ENCODE data around the gene GNA15.
A peak's percentile ranks its signal among the peaks of the same experiment; 100 is the strongest.

GNA15 gene

GRCh38 chr19:3111586-3112247 is 24.1 kb upstream of the GNA15 start:
- no peak overlapping the region for H2AFZ ChIP-seq (ENCODE audit: low read depth, low read length)
- peaks cover 42% of the 10 kb centered on the region for H3K79me2 ChIP-seq (ENCODE audit: insufficient read depth, low read length)
- H4K20me1 ChIP-seq (ENCODE audit: insufficient read depth, low read length) = peaks cover 7% of the 10 kb centered on the region
- no peak for ATAC-seq (ENCODE audit: insufficient read depth, low read depth)
- DNase-seq = no peak
- peaks cover 22% of the 10 kb centered on the region; the same call in 1 of the 2 replicates for H3K36me3 ChIP-seq (ENCODE audit: insufficient read depth, low read length)
- H3K4me2 ChIP-seq (ENCODE audit: insufficient read depth, low read length) = no peak overlapping the region
- H3K27ac ChIP-seq (ENCODE audit: low read length) = peak overlapping the region; percentile 7; the same call in 1 of the 2 replicates
- no peak for TF ChIP-seq EZH2 (IDR thresholded peaks at IDR 0.05; ENCODE audit: borderline replicate concordance, low read depth, low read length, severe bottlenecking)
- TF ChIP-seq CTCF (IDR thresholded peaks at IDR 0.05; ENCODE audit: borderline replicate concordance, extremely low read depth, low read length, poor library complexity, severe bottlenecking) = no peak
- no peak overlapping the region for H3K9ac ChIP-seq (ENCODE audit: low read depth, low read length)
- H3K4me3 ChIP-seq (ENCODE audit: low read depth in 1 of 2, low read length in 2 of 2) = no peak overlapping the region
- no peaks in the 10 kb centered on the region for H3K9me3 ChIP-seq (ENCODE audit: insufficient read depth, low read length, severe bottlenecking)
- peaks cover 12% of the 10 kb centered on the region; the same call in 1 of the 2 replicates for H3K4me1 ChIP-seq (ENCODE audit: insufficient read depth, low read length)
- no peaks in the 10 kb centered on the region for H3K27me3 ChIP-seq (ENCODE audit: insufficient read depth, low read length, poor library complexity)

GRCh38 chr19:3112375-3113099 is 23.3 kb upstream of the GNA15 start:
- H2AFZ ChIP-seq (ENCODE audit: low read depth, low read length) = no peak overlapping the region
- no peaks in the 10 kb centered on the region for H3K27me3 ChIP-seq (ENCODE audit: insufficient read depth, low read length, poor library complexity)
- H3K9me3 ChIP-seq (ENCODE audit: insufficient read depth, low read length, severe bottlenecking) = no peaks in the 10 kb centered on the region
- no peak overlapping the region for H3K9ac ChIP-seq (ENCODE audit: low read depth, low read length)
- 0 out of 2 replicates have a peak, but pooled peaks cover 3% of the 10 kb centered on the region for H4K20me1 ChIP-seq (ENCODE audit: insufficient read depth, low read length)
- peaks cover 12% of the 10 kb centered on the region; the same call in 1 of the 2 replicates for H3K4me1 ChIP-seq (ENCODE audit: insufficient read depth, low read length)
- ATAC-seq (ENCODE audit: insufficient read depth, low read depth) (no peak), DNase-seq (no peak)
- no peak overlapping the region for H3K27ac ChIP-seq (ENCODE audit: low read length)
- no peak overlapping the region for H3K4me3 ChIP-seq (ENCODE audit: low read depth in 1 of 2, low read length in 2 of 2)
- TF ChIP-seq EZH2 (IDR thresholded peaks at IDR 0.05; ENCODE audit: borderline replicate concordance, low read depth, low read length, severe bottlenecking) = no peak
- no peak for TF ChIP-seq CTCF (IDR thresholded peaks at IDR 0.05; ENCODE audit: borderline replicate concordance, extremely low read depth, low read length, poor library complexity, severe bottlenecking)
- H3K36me3 ChIP-seq (ENCODE audit: insufficient read depth, low read length) = peaks cover 22% of the 10 kb centered on the region; the same call in 1 of the 2 replicates
- H3K79me2 ChIP-seq (ENCODE audit: insufficient read depth, low read length) = peaks cover 34% of the 10 kb centered on the region
- H3K4me2 ChIP-seq (ENCODE audit: insufficient read depth, low read length) = no peak overlapping the region

GRCh38 chr19:3113100-3114017 is 22.5 kb upstream of the GNA15 start:
- no peak overlapping the region for H3K4me3 ChIP-seq (ENCODE audit: low read depth in 1 of 2, low read length in 2 of 2)
- ATAC-seq (ENCODE audit: insufficient read depth, low read depth) (no peak), DNase-seq (no peak)
- H3K9ac ChIP-seq (ENCODE audit: low read depth, low read length) = no peak overlapping the region
- no peak overlapping the region for H2AFZ ChIP-seq (ENCODE audit: low read depth, low read length)
- TF ChIP-seq CTCF (IDR thresholded peaks at IDR 0.05; ENCODE audit: borderline replicate concordance, extremely low read depth, low read length, poor library complexity, severe bottlenecking) (no peak), EZH2 (IDR thresholded peaks at IDR 0.05; ENCODE audit: borderline replicate concordance, low read depth, low read length, severe bottlenecking) (no peak)
- no peak overlapping the region for H3K4me2 ChIP-seq (ENCODE audit: insufficient read depth, low read length)
- H3K79me2 ChIP-seq (ENCODE audit: insufficient read depth, low read length) = peaks cover 26% of the 10 kb centered on the region
- H4K20me1 ChIP-seq (ENCODE audit: insufficient read depth, low read length) = 0 out of 2 replicates have a peak, but pooled peaks cover 3% of the 10 kb centered on the region
- no peaks in the 10 kb centered on the region for H3K9me3 ChIP-seq (ENCODE audit: insufficient read depth, low read length, severe bottlenecking)
- no peak overlapping the region for H3K27ac ChIP-seq (ENCODE audit: low read length)
- H3K4me1 ChIP-seq (ENCODE audit: insufficient read depth, low read length) = peaks cover 6% of the 10 kb centered on the region; the same call in 1 of the 2 replicates
- peaks cover 29% of the 10 kb centered on the region for H3K36me3 ChIP-seq (ENCODE audit: insufficient read depth, low read length)
- no peaks in the 10 kb centered on the region for H3K27me3 ChIP-seq (ENCODE audit: insufficient read depth, low read length, poor library complexity)
